HepG2 (cell line): ENCODE data around the gene PUS1. TPM values are rescaled to one million over a fixed set of nuclear protein-coding genes. Genes with fewer than 3 reads are reported as not detected.

Source experiments
- ATAC-seq: fragments of 200-7000 bp; cut with Tn5 transposase; 3 replicates; pipeline ENCODE4 v1.9.1; 2020; ENCODE audit warnings: mild to moderate bottlenecking, moderate library complexity
- BruUV-seq: library from RNA; stranded (reverse); fragments of 400-500 nt; replicated peaks from 2 replicates; lab custom pipeline; 2021; lab: Mats Ljungman, UMichigan
- CTCF ChIA-PET: fragments of 300-600 bp; formaldehyde crosslinking; extraction: SDS; loops from one replicate; lab custom pipeline; 2021; ENCODE audit warnings: low total read pairs, inconsistent platforms, low intra/inter-chr PET ratio; lab: Yijun Ruan, JAX
- POLR2A ChIA-PET: fragments of 350-600 bp; sonication (Branson Sonifier 250); formaldehyde crosslinking; loops from one replicate; lab custom pipeline; 2020; ENCODE audit warnings: antibody characterized with exemption, inconsistent platforms; lab: Yijun Ruan, JAX
- DNase-seq: peaks from one replicate; pipeline ENCODE4 v3.0.0-alpha.2; 2015; ENCODE audit warnings: low spot score
- FAIRE-seq: peaks from 3 replicates; lab custom pipeline; 2011; peaks lifted over from hg19 to GRCh38; lab: Jason Lieb, UNC
- H2AFZ ChIP-seq: one replicate; pipeline ENCODE4 v1.6.1; 2011; ENCODE audit warnings: low read length, inconsistent platforms
- H3K27ac ChIP-seq: fragments of 300-600 bp; 3 replicates; pipeline ENCODE4 v1.8.0; 2011; ENCODE audit warnings: mixed run types, mild to moderate bottlenecking, mixed read lengths, low read length, inconsistent platforms; ENCODE audit not compliant: insufficient read depth; ENCODE audit errors: extremely low read length
- H3K27me3 ChIP-seq, 2 experiments: fragments of 200-600 bp in 1 of 2; 2 replicates in 1 of 2; 3 replicates in 1 of 2; pipeline versions ENCODE4 v1.6.0 to v1.8.0; 2011; ENCODE audit warnings: low read length in 2 of 2, mild to moderate bottlenecking in 2 of 2, moderate library complexity in 2 of 2, inconsistent platforms in 1 of 2; ENCODE audit not compliant: insufficient read depth in 2 of 2, control insufficient read depth in 1 of 2
- H3K36me3 ChIP-seq, 2 experiments: fragments of 200-600 bp in 1 of 2; replicated peaks in 1 of 2; 2 replicates in 1 of 2; 3 replicates in 1 of 2; pipeline versions ENCODE4 v1.5.1 to v1.8.0; 2011; ENCODE audit warnings: low read length in 2 of 2, inconsistent platforms in 1 of 2; ENCODE audit not compliant: insufficient read depth in 2 of 2, control insufficient read depth in 1 of 2
- H3K4me1 ChIP-seq: 2 replicates; pipeline ENCODE4 v1.5.1; 2012; ENCODE audit warnings: low read length, inconsistent platforms; ENCODE audit not compliant: insufficient read depth
- H3K4me2 ChIP-seq: 2 replicates; pipeline ENCODE4 v1.6.0; 2011; ENCODE audit warnings: low read depth, low read length, inconsistent platforms
- H3K4me3 ChIP-seq, 3 experiments: fragments of 200-600 bp in 1 of 3; sonication (generic), shearing (Covaris generic) in 1 of 3; replicated peaks in 1 of 3; 2 replicates each; pipeline ENCODE4 v1.5.1; 2011 to 2016; ENCODE audit warnings: low read length in 3 of 3, inconsistent platforms in 2 of 3, low read depth in 2 of 3, mild to moderate bottlenecking in 2 of 3, control low read depth in 1 of 3, mixed read lengths in 1 of 3; ENCODE audit not compliant: insufficient read depth in 1 of 3
- H3K79me2 ChIP-seq: one replicate; pipeline ENCODE4 v1.6.1; 2011; ENCODE audit warnings: low read length, inconsistent platforms; ENCODE audit not compliant: insufficient read depth
- H3K9ac ChIP-seq: 2 replicates; pipeline ENCODE4 v1.6.0; 2011; ENCODE audit warnings: mild to moderate bottlenecking, low read depth, low read length, inconsistent platforms; ENCODE audit not compliant: insufficient read depth
- H3K9me3 ChIP-seq: 2 replicates; pipeline ENCODE4 v1.5.1; 2012; ENCODE audit warnings: mild to moderate bottlenecking, low read length
- H4K20me1 ChIP-seq: 2 replicates; pipeline ENCODE4 v1.6.0; 2011; ENCODE audit warnings: inconsistent platforms, mild to moderate bottlenecking, low read length, moderate library complexity; ENCODE audit not compliant: insufficient read depth
- ARNT ChIP-seq: fragments of 450-650 bp; IDR thresholded peaks from 2 replicates; pipeline ENCODE4 v1.6.1; 2017
- ARNT2 ChIP-seq: sonication (generic); formaldehyde crosslinking; IDR thresholded peaks from 2 replicates; pipeline ENCODE4 v1.8.0; 2022; ENCODE audit warnings: mild to moderate bottlenecking, low read depth, missing genetic modification reagents, moderate library complexity
- BRCA1 ChIP-seq: sonication (generic); formaldehyde crosslinking; IDR thresholded peaks from 2 replicates; pipeline ENCODE4 v1.4.0; 2020; ENCODE audit warnings: missing genetic modification reagents
- ELF1 ChIP-seq: sonication (generic); formaldehyde crosslinking; IDR thresholded peaks from 2 replicates; pipeline ENCODE4 v1.4.0; 2020; ENCODE audit warnings: missing genetic modification reagents
- MAFK ChIP-seq, 2 experiments: IDR thresholded peaks in 1 of 2; conservative IDR thresholded peaks in 1 of 2; 2 replicates each; pipeline ENCODE4 v1.6.1; 2011; ENCODE audit warnings: improper control_type of control experiment in 2 of 2, low read length in 2 of 2
- MED13 ChIP-seq: sonication (generic); formaldehyde crosslinking; IDR thresholded peaks from 2 replicates; pipeline ENCODE4 v1.5.0; 2020; ENCODE audit warnings: missing genetic modification reagents
- NFE2L1 ChIP-seq: sonication (generic); formaldehyde crosslinking; IDR thresholded peaks from 2 replicates; pipeline ENCODE4 v1.4.0; 2020; ENCODE audit warnings: missing genetic modification reagents, mild to moderate bottlenecking, borderline replicate concordance
- NFIC ChIP-seq: IDR thresholded peaks from 2 replicates; pipeline ENCODE4 v1.6.1; 2012; ENCODE audit warnings: mild to moderate bottlenecking, low read length, inconsistent platforms
- NPAS2 ChIP-seq: sonication (generic); formaldehyde crosslinking; IDR thresholded peaks from 2 replicates; pipeline ENCODE4 v1.8.0; 2022; ENCODE audit warnings: mild to moderate bottlenecking, missing genetic modification reagents, borderline replicate concordance
- POLR2A ChIP-seq, 2 experiments: IDR thresholded peaks; 2 replicates each; pipeline ENCODE4 v1.6.1; 2011; ENCODE audit warnings: low read depth in 2 of 2, low read length in 2 of 2, mild to moderate bottlenecking in 1 of 2, moderate library complexity in 1 of 2; ENCODE audit not compliant: insufficient read depth in 1 of 2
- PRMT3 ChIP-seq: sonication (generic); formaldehyde crosslinking; IDR thresholded peaks from 2 replicates; pipeline ENCODE4 v1.8.1; 2022; ENCODE audit warnings: low read depth, mild to moderate bottlenecking, moderate library complexity, missing genetic modification reagents, borderline replicate concordance
- RBM22 ChIP-seq: fragments of 200-400 bp; formaldehyde crosslinking; optimal IDR thresholded peaks from 2 replicates; pipeline ENCODE3; 2017; ENCODE audit warnings: mild to moderate bottlenecking, low read length, moderate library complexity
- SP5 ChIP-seq: IDR thresholded peaks from 2 replicates; pipeline ENCODE4 v1.6.1; 2016; ENCODE audit warnings: low read depth, borderline replicate concordance
- ZNF615 ChIP-seq: sonication (generic); formaldehyde crosslinking; IDR thresholded peaks from 2 replicates; pipeline ENCODE4 v1.5.0; 2020; ENCODE audit warnings: mild to moderate bottlenecking, missing genetic modification reagents, borderline replicate concordance
- ZNF629 ChIP-seq: sonication (generic); formaldehyde crosslinking; conservative IDR thresholded peaks from 2 replicates; pipeline ENCODE4 v1.5.0; 2020; ENCODE audit warnings: missing genetic modification reagents
- ZNF773 ChIP-seq: sonication (generic); formaldehyde crosslinking; IDR thresholded peaks from 2 replicates; pipeline ENCODE4 v1.4.0; 2020; ENCODE audit warnings: missing genetic modification reagents, borderline replicate concordance
- WGBS: methylation state at CpG from one replicate; pipeline ENCODE4 v1.1.6; 2017; ENCODE audit warnings: low lambda C conversion rate; 5-methylcytosine and 5-hydroxymethylcytosine counted together
- in situ Hi-C: cut with HindIII; loops from 2 replicates; pipeline ENCODE4 v1.10.0; 2017; ENCODE audit warnings: low pct_unique_long_range_greater_than_20kb; ENCODE audit not compliant: extremely low pct_ligation_motif_present
- intact Hi-C: fragments of 100-400 bp; cut with micrococcal nuclease; formaldehyde crosslinking; loops from one replicate; pipeline ENCODE4 v1.10.0; 2022; ENCODE audit not compliant: unreplicated experiment
- polyA plus RNA-seq, 8 experiments: library from polyadenylated mRNA; depleted of rRNA in 3 of 8; stranded (reverse) in 7 of 8; unstranded in 1 of 8; fragments of >200 nt; fragmentation: Illumina TruSeq in 4 of 8; extraction: Trizol in 4 of 8; gene quantifications; 2 replicates each; pipeline versions ENCODE4 v1.2.1 to v1.2.3, GENCODE V29; 2011 to 2016; ENCODE audit warnings: low read depth in 4 of 8, missing spikeins in 1 of 8, mixed read lengths in 1 of 8; ENCODE audit not compliant: insufficient read depth in 1 of 8
- total RNA-seq, 5 experiments: library from RNA; depleted of rRNA; stranded (reverse); fragments of >200 nt; fragmentation: Illumina TruSeq; extraction: Trizol; gene quantifications; 2 replicates each; pipeline ENCODE4 v1.2.3, GENCODE V29; 2016; ENCODE audit warnings: low read depth in 1 of 5
- TF ChIP-seq, protein P1 (sequence below): sonication (generic); formaldehyde crosslinking; conservative IDR thresholded peaks from 2 replicates; pipeline ENCODE4 v1.4.0; 2020; ENCODE audit warnings: missing genetic modification reagents
- TF ChIP-seq, protein P2 (sequence below): sonication (generic); formaldehyde crosslinking; IDR thresholded peaks from 2 replicates; pipeline ENCODE4 v1.4.0; 2020; ENCODE audit warnings: mild to moderate bottlenecking, missing genetic modification reagents

Gene PUS1
- total and polyA plus RNA-seq, 2 of the 13 experiments (the other 11 are each of a cell fraction or from before 2014, with no cell fraction given) = 19.2 to 24.7 TPM

DNA sequence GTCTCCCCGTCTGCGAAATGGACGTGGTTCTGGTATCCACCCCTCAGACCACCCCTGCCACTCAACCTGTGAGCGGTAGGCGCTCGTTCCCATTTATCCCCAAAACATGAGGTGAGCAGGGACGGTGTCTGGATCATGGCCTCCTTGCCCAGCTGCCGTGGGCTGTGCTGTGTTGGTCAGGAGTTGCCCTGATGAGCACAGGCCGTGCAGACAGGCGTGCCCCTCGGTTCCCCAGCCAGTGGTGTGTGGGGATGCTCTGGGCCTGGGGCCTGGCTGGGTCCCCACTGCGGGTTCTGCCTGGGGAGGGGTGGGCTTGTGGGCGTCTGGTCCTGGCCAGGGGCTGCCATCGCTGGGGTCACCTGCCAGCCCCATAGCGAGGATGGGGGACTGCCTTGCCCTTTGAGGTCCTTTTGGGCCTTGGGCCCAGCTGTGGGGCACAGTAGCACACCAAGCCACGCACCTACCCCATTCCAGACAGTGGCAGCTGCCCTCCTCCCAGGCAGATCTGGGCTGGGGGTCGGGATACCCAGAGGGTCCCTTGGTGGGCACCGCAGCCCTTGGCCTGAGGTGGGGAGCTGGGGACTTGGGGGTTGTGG is 11.3 kb upstream of the PUS1 start:
- H3K27ac ChIP-seq = no peak overlapping the region
- peaks cover under 1% of the 10 kb centered on the region; the same call in 1 of the 2 replicates for H3K4me1 ChIP-seq
- no peak for DNase-seq
- H3K36me3 ChIP-seq = peaks cover 15 to 36% of the 10 kb centered on the region in 2 experiments; a peak in 4 of 5 replicates
- intact Hi-C loops (no loop called here), in situ Hi-C loops (no loop called here)
- no peak overlapping the region for H3K4me3 ChIP-seq
- H3K9ac ChIP-seq = no peak overlapping the region
- no peak overlapping the region for H2AFZ ChIP-seq
- H3K79me2 ChIP-seq = no peaks in the 10 kb centered on the region
- BruUV-seq = no TSS peak
- H3K27me3 ChIP-seq = no peaks in the 10 kb centered on the region
- peak; percentile 7; the same call in 2 of the 3 replicates for ATAC-seq
- POLR2A ChIA-PET = no interaction called here
- no peaks in the 10 kb centered on the region for H3K9me3 ChIP-seq
- TF ChIP-seq POLR2A (IDR thresholded peaks at IDR 0.05; ENCODE audit: insufficient read depth in 1 of 2, low read depth in 2 of 2, low read length in 2 of 2) (no peak), RBM22 (no peak), MAFK (conservative IDR thresholded peaks at IDR 0.05 in 1 of 2, IDR thresholded peaks at IDR 0.05 in 1 of 2; ENCODE audit: low read length in 2 of 2) (no peak), BRCA1 (CRISPR knock-in tag) (no peak), ELF1 (CRISPR knock-in tag) (no peak), NPAS2 (CRISPR knock-in tag) (no peak), NFIC (no peak), ARNT2 (CRISPR knock-in tag) (no peak), ZNF629 (CRISPR knock-in tag) (no peak), PRMT3 (CRISPR knock-in tag) (no peak), SP5 (CRISPR knock-in tag) (no peak), ZNF773 (CRISPR knock-in tag) (no peak), ZNF615 (CRISPR knock-in tag) (no peak), MED13 (no peak), NFE2L1 (CRISPR knock-in tag) (no peak), ARNT (no peak)
- TF ChIP-seq, protein P1, sequence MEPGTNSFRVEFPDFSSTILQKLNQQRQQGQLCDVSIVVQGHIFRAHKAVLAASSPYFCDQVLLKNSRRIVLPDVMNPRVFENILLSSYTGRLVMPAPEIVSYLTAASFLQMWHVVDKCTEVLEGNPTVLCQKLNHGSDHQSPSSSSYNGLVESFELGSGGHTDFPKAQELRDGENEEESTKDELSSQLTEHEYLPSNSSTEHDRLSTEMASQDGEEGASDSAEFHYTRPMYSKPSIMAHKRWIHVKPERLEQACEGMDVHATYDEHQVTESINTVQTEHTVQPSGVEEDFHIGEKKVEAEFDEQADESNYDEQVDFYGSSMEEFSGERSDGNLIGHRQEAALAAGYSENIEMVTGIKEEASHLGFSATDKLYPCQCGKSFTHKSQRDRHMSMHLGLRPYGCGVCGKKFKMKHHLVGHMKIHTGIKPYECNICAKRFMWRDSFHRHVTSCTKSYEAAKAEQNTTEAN (CRISPR knock-in tag) = no peak
- TF ChIP-seq, protein P2, sequence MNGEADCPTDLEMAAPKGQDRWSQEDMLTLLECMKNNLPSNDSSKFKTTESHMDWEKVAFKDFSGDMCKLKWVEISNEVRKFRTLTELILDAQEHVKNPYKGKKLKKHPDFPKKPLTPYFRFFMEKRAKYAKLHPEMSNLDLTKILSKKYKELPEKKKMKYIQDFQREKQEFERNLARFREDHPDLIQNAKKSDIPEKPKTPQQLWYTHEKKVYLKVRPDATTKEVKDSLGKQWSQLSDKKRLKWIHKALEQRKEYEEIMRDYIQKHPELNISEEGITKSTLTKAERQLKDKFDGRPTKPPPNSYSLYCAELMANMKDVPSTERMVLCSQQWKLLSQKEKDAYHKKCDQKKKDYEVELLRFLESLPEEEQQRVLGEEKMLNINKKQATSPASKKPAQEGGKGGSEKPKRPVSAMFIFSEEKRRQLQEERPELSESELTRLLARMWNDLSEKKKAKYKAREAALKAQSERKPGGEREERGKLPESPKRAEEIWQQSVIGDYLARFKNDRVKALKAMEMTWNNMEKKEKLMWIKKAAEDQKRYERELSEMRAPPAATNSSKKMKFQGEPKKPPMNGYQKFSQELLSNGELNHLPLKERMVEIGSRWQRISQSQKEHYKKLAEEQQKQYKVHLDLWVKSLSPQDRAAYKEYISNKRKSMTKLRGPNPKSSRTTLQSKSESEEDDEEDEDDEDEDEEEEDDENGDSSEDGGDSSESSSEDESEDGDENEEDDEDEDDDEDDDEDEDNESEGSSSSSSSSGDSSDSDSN = no peak
- TF ChIP-seq, all 625 proteins: peak for 0
- WGBS = 92% methylated on average over 7 of the region's 18 CpGs
- Histone ChIP-seq H4K20me1 (no peaks in the 10 kb centered on the region), H3K4me2 (no peak overlapping the region)
- CTCF ChIA-PET = no interaction called here
- no peak for FAIRE-seq
